ENCODE results near the gene PBX3.

DNA sequence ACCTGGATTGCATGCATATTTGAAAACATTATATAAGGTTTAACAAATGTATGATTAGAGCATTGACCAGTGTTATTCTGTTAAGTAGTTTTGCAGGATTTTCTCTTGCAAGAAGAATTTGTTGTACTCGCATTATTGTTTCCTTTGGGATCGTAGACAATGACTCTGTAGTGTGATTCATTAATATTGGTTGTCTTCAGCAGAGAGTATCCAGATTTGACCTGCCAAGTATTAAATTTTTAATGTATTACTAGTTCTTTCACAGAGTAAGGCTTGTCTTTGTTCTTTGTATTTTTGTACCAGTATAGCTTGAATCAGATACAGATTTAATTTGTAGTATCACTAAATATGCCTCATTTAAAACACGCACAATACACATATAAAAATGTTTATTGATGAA is 155.0 kb downstream of the PBX3 start:
- TF ChIP-seq, protein P1, sequence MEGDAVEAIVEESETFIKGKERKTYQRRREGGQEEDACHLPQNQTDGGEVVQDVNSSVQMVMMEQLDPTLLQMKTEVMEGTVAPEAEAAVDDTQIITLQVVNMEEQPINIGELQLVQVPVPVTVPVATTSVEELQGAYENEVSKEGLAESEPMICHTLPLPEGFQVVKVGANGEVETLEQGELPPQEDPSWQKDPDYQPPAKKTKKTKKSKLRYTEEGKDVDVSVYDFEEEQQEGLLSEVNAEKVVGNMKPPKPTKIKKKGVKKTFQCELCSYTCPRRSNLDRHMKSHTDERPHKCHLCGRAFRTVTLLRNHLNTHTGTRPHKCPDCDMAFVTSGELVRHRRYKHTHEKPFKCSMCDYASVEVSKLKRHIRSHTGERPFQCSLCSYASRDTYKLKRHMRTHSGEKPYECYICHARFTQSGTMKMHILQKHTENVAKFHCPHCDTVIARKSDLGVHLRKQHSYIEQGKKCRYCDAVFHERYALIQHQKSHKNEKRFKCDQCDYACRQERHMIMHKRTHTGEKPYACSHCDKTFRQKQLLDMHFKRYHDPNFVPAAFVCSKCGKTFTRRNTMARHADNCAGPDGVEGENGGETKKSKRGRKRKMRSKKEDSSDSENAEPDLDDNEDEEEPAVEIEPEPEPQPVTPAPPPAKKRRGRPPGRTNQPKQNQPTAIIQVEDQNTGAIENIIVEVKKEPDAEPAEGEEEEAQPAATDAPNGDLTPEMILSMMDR (IDR thresholded peaks at IDR 0.05): no peak
- no peak for TF ChIP-seq POLR2A (IDR thresholded peaks at IDR 0.05)
